LoVo (cell line): ENCODE results near the gene KLHDC7B.
"Not testable (repeated sequence)": the region's sequence is repeated elsewhere in the genome, so short reads cannot be mapped to it uniquely, and the experiment has no call there.

Experiments
- DNase-seq: peaks from one replicate; pipeline ENCODE4 v3.0.0-alpha.2; 2016; ENCODE audit warnings: low spot score

KLHDC7B gene

DNA sequence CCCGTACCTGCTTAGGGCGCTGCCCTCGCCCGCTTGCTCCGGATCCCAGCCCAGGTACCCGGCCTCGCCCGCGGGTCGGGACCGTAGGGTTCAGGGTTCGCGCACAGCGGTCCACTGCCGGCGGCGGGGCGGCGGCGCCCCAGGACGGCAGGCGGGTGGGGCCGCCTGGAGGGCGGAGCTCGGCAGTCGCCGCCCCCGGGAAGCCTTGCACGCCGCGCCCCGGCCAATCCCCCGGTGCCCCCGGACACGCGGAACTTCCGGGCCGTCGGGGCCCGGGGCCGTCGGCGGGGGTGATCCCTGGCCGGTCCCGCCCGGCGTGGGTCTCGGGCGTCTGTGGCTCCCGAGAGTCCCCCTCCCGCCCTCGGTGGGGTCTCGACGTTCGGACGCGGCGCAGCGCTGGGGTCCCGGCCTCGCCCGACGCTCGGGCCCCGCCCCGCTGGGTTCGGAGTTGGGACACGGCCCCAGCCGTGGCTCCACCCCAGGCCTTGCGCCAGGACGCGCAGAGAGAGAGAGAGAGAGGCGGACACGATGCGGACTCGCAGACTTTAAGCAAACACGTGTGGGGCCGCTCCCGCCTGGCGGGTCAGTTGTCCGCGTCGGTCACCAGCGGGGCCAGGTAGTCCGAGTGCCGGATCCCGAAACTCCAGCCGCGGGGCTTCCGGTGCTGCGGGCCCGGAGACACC is 15.7 kb upstream of the KLHDC7B start, which contains the start of gene TYMP:
TYMP (minus strand) TSS at position 116 of the 683 bp plus-strand sequence. CDS start 303 bp downstream, outside the sequence.
- peak; percentile 81 for DNase-seq

DNA sequence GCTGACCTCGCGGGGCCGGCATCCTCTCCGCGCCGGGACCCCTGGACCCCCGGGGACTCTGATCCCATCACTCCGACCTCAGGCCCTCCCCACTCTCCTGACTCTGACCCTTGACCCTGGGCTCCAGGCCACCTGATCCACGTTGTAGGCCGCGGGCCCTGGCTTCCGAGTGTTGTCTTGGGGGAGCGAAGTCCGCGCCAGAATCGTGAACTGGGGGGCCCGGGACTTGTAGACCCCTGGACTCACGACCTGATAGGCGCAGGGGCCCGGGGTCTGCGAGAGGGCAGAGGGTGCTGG is 15.2 kb upstream of the KLHDC7B start:
- no peak for DNase-seq

DNA sequence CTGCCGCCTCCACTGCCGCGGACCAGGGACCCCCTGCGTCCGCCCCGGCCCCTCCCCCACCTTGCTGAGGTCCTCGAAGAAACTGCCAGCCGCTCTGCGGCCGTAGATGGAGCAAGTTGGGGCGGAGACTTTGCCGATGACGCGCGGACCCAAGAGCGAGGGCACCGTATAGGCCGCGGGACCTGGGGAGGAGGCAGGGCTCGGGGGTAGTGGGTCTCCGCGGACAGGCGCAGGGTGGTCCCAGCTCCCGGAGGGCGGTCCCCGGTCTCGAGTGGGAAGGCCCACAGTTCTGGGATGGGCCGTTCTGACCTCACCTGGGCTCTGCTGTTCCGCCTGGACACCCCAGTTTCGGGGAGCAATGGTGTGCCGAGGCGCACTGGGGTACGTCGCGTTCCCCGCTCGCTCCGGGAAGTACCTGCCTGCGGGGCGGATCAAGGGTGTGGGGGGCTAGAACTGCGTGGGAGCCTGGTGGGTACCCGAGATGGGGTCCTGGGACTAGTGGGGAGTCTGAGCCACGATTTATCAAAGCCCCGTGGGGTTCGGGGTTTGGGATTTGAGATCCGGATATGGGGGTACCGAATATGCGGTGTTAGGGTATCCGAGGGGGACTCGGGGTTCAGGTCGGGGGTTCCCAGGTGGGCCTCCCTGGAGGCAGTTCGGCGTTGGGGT is 14.7 kb upstream of the KLHDC7B start:
- DNase-seq = peak; percentile 84

DNA sequence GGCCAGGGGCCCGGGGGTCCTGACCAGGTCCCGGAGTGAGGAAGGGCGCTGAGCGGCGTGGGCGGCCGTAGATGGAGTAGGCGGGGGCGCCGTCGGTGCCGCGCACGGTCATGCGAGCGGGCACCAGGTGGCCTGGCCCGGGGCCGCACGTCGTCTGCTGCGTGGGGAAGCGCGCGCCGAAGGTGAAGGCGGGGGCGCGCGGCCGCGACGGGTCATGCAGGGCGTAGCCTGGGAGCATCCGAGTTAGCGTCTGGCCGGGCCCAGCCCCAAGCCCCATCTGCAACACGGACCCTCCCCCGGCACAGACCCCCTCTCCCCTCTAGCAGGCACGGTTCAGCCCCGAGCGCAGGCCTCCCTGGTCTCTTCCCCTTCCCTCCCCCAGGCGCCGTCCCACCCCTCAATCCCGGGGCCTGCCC is 14.1 kb upstream of the KLHDC7B start:
- DNase-seq = peak; percentile 68

DNA sequence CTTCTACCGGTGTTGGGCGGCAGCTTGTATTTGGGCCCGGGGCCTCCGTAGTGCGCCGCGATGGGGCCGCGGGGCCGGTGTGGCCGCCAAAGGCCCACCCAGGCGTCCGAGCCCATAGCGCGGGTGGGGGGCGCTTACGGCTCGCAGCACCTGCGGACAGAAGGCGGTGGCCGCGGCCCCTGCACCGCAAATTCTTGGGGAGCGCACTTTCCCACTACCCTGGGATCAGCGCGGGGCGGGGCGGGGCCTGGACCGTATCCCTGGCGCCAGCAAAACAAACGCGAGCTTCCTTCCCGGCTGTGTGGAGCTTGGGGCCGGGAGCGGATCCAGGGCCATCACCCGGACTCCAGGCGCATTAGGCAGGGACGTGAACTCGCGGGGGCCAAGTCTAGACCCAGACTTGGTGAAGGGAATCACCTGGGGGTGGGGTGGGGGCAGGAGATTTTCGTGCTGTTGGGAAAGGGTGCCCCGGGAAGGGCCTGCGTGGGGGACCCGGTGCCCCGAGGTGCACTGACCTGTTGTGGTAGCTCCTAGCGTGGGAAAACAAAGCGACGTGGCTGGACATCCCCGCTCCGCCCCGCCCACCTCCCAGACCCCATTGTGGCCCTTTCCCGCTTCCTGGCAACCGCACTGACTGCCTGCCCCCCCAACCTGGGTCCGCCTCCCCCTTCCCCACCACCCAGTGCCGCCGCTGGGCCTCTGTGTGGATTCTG is 13.6 kb upstream of the KLHDC7B start:
- peak; percentile 28 for DNase-seq

DNA sequence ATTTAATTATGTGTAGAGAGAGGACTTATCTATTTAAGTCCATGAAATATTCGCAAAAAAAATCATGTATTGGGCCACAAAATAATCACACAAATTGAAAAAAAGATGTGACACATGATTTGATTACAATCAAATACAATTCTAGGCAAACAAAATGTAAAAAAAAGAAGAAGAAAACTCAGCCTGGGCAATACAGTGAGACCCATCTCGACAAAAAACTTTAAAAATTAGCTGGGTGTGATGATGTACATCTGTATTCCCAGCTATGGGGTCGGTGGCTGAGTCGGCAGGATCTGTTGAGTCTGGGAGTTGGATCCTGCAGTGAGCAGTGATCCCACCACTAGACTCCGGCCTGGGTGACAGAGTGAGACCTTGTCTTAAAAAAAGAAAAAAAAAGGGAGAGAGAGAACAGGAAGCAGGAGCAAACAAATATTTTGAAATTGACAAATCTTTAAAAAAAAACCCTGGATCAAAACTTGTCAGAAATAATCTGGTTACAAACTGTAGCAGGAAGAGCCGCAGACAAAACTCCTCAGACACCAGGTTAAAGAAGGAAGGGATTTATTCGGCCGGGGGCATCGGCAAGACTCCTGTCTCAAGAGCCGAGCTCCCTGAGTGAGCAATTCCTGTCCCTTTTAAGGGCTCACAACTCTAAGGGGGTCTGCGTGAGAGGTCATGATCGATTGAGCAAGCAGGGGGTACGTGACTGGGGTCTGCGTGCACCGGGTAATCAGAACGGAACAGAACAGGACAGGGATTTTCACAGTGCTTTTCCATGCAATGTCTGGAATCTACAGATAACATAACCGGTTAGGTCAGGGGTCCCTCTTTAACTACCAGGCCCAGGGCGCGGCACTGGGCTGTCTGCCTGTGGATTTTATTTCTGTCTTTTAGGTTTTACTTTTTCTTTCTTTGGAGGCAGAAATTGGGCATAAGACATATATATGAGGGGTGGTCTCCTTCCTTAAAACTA is 12.6 kb upstream of the KLHDC7B start:
- DNase-seq = no peak

DNA sequence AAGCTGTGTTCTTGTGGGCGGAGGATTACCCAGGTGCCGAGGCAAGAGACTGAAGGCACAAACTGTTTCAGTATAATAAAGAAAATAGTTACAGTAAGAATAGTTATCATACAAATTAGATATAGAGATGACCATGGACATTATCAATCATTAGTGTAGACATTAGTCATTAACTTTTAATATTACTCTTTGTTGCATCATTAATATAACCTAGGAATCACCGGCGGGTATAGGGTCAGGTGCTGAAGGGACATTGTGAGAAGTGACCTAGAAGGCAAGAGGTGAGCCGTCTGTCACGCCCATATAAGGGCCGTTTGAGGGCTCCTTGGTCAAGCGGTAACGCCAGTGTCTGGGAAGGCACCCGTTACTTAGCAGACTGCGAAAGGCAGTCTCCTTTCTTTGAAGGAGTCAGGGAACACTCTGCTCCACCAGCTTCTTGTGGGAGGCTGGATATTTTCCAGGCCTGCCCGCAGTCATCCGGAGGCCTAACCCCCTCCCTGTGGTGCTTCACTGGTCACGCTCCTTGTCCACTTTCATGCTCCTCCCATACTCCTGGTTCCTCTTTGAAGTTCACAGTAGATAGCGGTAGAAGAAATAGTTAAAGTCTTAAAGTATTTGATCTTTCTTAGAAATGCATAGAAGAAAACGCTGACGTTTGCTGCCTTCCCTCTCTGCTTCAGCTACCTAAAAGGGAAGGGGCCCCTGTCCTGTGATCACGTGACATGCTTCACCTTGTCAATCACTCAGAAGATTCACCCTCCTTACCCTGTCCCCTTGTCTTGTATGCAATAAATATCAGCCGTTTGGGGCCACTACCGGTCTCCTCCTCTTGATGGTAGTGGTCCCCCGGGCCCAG is 11.6 kb upstream of the KLHDC7B start:
- DNase-seq = not testable (repeated sequence)

DNA sequence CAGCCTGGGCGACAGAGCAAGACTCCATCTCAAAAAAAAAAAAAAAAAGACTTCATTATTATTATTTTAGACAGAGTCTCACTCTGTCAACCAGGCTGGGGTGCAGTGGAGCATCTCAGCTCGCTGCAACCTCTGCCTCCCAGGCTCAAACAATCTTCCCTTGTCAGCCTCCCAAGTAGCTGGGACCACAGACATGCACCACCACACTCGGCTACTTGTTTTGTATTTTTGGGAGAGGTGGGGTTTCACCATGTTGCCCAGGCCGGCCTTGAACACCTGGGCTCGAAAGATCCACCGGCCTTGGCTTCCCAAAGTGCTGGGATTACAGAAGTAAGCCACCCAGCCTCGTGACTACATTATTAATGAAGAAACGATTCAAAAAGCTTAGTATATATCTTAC is 10.6 kb upstream of the KLHDC7B start:
- no peak for DNase-seq

DNA sequence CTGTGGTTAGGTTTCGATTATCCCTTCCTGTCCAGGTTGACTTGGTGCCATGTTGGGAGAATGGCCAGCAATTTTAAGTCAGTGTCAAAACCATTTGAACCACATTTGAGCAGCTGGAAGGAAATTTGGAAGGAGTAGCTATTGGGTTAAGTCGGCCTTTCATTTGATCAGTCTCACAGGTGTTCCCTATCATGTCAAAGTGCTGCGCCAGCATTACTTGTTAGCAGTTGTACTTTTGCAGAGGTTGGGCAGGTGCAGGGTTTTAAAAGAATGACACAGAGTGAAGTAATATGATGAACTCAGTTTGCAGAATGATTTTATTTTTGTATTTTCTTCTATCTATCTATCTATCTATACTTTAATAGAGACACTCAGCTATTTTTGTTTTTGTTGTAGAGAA is 9.5 kb upstream of the KLHDC7B start:
- DNase-seq = no peak

DNA sequence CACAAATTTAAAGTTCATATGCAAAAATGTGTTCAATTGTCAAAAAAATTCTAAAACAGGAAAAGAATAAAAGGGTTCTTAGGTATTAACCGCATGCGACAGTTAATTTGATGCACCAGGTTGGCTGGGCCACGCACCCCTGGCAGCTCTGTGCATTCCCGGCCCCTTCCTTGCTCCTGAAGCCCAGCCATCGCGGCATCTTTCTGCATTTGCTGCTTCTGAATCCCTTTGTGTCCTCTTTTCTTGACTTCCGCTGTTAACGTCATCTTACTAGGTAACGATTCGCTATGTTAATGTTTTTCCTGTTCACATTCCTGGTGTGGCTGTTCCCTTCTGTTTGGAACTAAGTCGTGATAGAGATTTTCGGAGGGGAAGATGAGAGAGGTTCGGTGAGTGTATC is 7.9 kb upstream of the KLHDC7B start:
- DNase-seq = no peak

DNA sequence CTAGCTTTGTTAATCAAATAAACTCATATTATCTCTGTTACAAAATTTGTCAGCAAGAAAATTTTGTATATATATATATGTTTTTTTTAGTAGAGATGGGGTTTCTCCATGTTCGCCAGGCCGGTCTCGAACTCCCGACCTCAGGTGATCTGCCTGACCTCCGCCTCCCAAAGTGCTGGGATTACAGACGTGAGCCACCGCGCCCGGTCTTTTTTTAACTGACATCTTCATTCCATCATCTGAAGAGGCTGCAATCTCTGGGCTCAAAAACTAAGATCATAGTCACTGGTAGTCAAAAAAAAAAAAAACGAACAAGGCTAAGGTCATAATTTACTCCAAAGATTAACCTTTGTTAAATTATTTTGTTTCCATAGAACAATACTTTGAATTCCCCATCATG is 5.3 kb upstream of the KLHDC7B start:
- DNase-seq = no peak

DNA sequence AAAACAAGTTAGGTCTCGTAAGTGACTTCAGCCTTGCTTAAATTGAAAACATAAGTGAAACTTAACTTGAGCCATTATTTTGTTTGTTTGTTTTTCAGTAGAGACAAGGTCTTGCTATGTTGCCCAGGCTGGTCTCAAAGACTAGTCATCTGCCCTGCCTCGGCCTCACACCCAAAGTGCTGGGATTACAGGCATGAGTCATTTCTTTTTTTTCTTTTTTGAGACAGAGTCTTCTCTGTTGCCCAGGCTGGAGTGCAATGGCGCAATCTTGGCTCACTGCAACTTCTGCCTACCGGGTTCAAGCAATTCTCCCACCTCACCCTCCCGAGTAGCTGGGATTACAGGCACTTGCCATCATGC is 4.1 kb upstream of the KLHDC7B start:
- peak; percentile 74 for DNase-seq

DNA sequence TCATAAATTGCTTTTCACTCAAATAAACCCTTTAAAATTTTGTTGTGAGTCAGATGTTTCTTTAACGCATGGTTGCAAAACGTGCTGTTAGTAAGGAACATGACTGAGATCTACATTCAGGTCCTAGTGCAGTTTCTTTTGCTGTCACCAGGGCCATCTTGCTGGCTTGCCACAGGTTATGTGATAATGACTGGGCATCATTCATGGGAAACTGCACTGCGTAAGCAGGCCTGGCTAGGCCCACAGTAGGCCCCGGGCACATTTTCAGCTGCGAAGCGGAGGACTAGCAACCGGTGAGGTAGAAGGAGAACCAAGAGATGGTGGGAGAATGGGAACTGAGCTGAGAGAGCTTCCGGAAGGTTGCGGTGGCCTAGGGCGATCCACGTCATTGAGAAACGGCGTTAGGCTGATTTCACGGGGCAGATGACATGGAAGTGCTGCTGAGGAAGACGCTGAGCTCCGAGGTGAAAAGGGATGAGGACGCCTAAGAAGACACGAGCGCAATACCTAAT is 3.2 kb upstream of the KLHDC7B start:
- DNase-seq = no peak

DNA sequence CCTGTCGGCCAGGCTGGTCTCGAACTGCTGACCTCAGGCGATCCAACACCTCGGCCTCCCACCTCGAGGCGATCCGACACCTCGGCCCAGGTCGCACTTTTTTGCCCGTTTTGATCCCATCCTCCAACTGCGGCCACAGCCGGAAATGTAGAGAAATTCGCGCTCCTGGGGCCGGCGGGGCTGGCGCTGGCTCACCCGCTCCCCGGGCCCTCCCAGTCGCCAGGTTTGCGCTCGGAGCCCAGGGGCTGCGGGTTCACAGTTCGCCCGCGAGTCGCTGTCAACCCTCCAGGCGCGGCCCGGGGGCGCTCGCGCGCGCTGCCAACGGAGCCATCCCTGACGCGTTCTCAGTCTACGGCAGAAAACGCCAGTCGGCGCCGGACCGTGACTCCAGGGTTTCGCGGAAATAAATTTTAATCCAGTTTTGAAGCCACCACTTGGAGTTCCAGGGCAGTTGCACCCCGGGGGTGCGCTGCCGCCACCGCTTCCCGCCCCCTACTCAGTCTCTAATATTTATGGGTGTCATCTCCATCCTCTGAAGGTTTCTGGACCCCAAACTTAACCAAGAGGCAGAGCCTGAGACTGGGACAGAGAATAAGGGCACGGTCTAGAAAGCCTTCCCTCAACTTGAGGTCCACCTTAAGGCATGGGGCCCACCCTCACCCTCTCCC is 1.5 kb upstream of the KLHDC7B start:
- DNase-seq = peak; percentile 84

DNA sequence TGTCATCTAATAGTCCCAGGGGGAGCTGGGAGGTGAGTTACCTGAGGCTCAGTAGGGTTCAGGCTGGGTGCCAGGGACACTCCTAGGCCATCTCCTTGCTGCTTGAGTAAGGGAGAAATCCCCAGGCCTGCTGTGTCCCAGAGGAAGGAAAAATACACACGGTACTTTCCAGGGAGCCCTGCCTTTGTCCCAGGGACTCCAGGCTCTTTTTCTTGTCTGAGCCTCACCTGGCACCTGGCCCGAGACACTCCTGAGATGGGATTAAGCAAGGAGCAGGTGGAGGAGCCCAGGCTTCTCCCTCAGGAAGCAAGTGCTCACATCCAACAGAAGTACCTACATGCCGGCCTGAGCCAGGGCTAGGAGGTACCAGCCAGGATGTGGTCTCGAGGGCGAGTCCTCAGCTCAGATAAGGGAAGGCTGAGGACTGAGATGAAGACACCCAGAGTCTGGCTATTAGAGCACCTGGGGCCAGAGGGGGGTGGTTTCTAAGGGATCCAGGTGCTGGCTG is 899 bp upstream of the KLHDC7B start:
- peak; percentile 38 for DNase-seq

DNA sequence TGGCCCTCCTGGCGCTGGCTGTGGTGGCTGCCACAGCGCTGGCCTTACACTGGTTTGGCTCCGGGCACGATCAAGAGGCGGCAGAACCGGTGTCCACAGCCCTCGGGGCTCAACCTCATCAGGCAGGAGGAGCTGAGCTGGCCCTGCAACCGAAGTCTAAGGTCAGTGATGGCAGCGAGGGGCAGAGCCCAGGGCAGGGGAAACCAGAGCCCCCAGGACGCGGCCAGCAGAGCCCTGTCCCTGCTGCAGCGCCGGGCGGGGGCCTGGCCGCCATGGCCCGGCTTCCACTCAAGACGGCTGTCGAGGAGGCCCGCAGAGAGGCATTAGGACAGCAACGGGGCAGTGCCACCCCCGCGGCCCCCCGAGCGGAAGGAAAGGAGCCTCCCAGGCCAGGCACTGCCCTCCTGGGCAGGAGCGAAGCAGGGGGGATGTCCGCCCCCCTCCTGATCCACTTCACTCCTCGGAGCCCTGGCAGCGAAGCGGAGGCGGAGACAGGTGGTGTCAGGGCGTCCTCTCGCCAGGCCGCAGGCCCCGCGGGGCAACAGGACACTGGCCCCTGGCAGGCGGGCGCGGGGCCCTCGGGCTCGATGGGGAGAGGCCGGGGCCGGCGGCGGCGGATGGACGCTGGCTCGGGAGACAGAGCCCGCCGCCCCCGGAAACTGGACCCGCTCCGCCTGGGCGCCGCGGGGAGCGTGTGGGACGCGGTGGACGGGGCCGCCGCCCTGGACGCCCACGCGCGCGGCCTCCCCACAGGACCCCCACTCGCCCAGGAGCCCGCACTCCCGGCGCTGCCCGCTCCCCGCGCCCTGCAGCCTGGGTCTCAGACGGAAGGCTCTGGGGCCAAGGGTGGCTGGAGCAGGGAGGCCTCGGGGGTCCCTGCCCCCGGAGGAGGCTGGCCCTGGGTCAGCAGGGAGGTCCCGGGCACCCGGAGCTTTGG is 895 bp downstream of the KLHDC7B start:
- DNase-seq = no peak

DNA sequence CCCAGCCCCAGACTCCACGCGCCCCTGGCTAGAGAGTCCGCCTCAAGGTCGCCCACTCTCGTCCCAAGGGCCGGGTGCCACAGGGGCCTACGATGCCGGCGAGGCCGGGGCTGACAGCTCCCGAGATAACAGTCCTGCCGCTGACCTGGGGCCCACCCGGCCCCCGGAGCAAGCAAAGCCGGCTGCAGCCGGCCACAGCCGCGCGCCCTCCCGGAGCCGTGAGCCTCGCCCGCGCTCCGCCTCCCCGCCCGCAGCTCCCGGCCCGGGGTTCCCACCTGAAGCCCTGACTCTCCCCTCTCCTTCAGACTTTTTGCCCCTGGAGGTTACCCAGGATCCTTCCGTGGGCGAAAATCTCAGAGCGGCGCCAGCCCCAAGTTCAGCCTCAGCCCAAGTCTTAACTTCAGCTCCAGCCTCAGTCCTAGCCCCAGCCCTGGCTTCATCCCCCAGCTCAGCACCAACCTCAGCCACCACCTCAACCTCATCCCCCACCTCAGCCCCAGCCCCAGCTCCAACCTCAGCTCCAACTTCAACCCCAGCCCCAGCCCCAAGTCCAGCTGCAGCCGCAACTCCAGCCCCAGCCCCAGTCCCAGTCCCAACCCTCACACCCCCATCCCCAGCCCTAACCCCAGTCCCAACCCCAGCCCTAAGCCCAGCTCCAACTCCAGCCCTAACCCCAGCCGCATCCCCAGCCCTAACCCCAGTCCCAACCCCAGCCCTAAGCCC is 1.7 kb downstream of the KLHDC7B start:
- DNase-seq = no peak
